NAMALWA (cell line): Measurements from ENCODE around the gene TAOK2.
"Not testable (repeated sequence)": the region's sequence is repeated elsewhere in the genome, so short reads cannot be mapped to it uniquely, and the experiment has no call there.

Experiments
- DNase-seq: peaks from one replicate; pipeline ENCODE4 v3.0.0-alpha.2; 2015; ENCODE audit warnings: low spot score

Gene TAOK2

GRCh38 chr16:30025156-30025555 lies 51.5 kb downstream of the TAOK2 start:
- no peak for DNase-seq

- no peak for DNase-seq
Measured at GRCh38 chr16:30025574-30025973, 51.9 kb downstream of the TAOK2 start.

GRCh38 chr16:30026449-30026848 lies 52.8 kb downstream of the TAOK2 start:
- DNase-seq, result no peak

- DNase-seq, result no peak
Measured at GRCh38 chr16:30027588-30028437, 54.1 kb downstream of the TAOK2 start.

GRCh38 chr16:30028438-30029076 lies 54.9 kb downstream of the TAOK2 start:
- DNase-seq, result peak; percentile 56

- DNase-seq, result no peak
Measured at GRCh38 chr16:30030011-30030685, 56.5 kb downstream of the TAOK2 start.

GRCh38 chr16:30030841-30031413 lies 57.3 kb downstream of the TAOK2 start, which contains the start of gene TLCD3B:
Gene TLCD3B (minus strand): TSS chr16:30031271. CDS start chr16:30030527, 744 bp downstream.
- no peak for DNase-seq

GRCh38 chr16:30031477-30031918 lies 57.8 kb downstream of the TAOK2 start:
- no peak for DNase-seq

GRCh38 chr16:30032083-30032819 lies 58.6 kb downstream of the TAOK2 start:
- DNase-seq, result peak; percentile 88

- no peak for DNase-seq
Measured at GRCh38 chr16:30033270-30033669, 59.6 kb downstream of the TAOK2 start.

GRCh38 chr16:30040221-30040620 lies 66.6 kb downstream of the TAOK2 start:
- peak; percentile 38 for DNase-seq

GRCh38 chr16:30040690-30041089 lies 67.0 kb downstream of the TAOK2 start:
- not testable (repeated sequence) for DNase-seq

GRCh38 chr16:30041841-30042240 lies 68.2 kb downstream of the TAOK2 start:
- peak; percentile 63 for DNase-seq
